ENCODE data around the gene FBXO28. TPM values are rescaled to one million over a fixed set of nuclear protein-coding genes. Genes with fewer than 3 reads are reported as not detected.
A peak's percentile ranks its signal among the peaks of the same experiment; 100 is the strongest.

The FBXO28 gene
- total RNA-seq, 2 donors from 2014 or later, result 19.7 to 23.7 TPM

GRCh38 chr1:224082146-224082545 lies 31.8 kb upstream of the FBXO28 start:
- no peak for DNase-seq
- peaks cover 6% of the 10 kb centered on the region for H3K4me1 Mint-ChIP-seq (ENCODE audit: low read depth)
- no peaks in the 10 kb centered on the region for H3K9me3 Mint-ChIP-seq
- no peak overlapping the region for H3K27ac Mint-ChIP-seq
- H3K36me3 Mint-ChIP-seq (ENCODE audit: insufficient read depth in 2 of 2), result no peaks in the 10 kb centered on the region
- H3K4me3 Mint-ChIP-seq, result no peak overlapping the region
- H3K27me3 Mint-ChIP-seq (ENCODE audit: low read depth), result peaks cover 6% of the 10 kb centered on the region
- no peak for ATAC-seq (replicated peaks in 1 of 2)

- no peak overlapping the region for H3K27ac Mint-ChIP-seq
- no peak overlapping the region for H3K4me3 Mint-ChIP-seq
- H3K4me1 Mint-ChIP-seq (ENCODE audit: low read depth), result peaks cover 6% of the 10 kb centered on the region
- DNase-seq (no peak), ATAC-seq (replicated peaks in 1 of 2) (no peak)
- no peaks in the 10 kb centered on the region for H3K9me3 Mint-ChIP-seq
- peaks cover 14% of the 10 kb centered on the region for H3K27me3 Mint-ChIP-seq (ENCODE audit: low read depth)
- no peaks in the 10 kb centered on the region for H3K36me3 Mint-ChIP-seq (ENCODE audit: insufficient read depth in 2 of 2)
These were observed 29.0 kb upstream of the FBXO28 start for GRCh38 chr1:224084867-224085266.

- Mint-ChIP-seq H3K4me1 (ENCODE audit: low read depth) (no peaks in the 10 kb centered on the region), H3K27me3 (ENCODE audit: low read depth) (peaks cover 21% of the 10 kb centered on the region), H3K4me3 (no peak overlapping the region)
These were observed 28.3 kb upstream of the FBXO28 start for GRCh38 chr1:224085421-224086108.

GRCh38 chr1:224087286-224087794 lies 26.6 kb upstream of the FBXO28 start:
- H3K4me1 Mint-ChIP-seq (ENCODE audit: low read depth), result no peaks in the 10 kb centered on the region
- no peaks in the 10 kb centered on the region for H3K9me3 Mint-ChIP-seq
- H3K27me3 Mint-ChIP-seq (ENCODE audit: low read depth), result peaks cover 22% of the 10 kb centered on the region
- H3K27ac Mint-ChIP-seq, result no peak overlapping the region
- no peak for ATAC-seq (replicated peaks in 1 of 2)
- no peaks in the 10 kb centered on the region for H3K36me3 Mint-ChIP-seq (ENCODE audit: insufficient read depth in 2 of 2)
- H3K4me3 Mint-ChIP-seq, result no peak overlapping the region
- DNase-seq, result no peak

More at GRCh38 chr1:224085421-224086108, 28.3 kb upstream of the FBXO28 start:
- Mint-ChIP-seq H3K27ac (no peak overlapping the region), H3K9me3 (no peaks in the 10 kb centered on the region), H3K36me3 (ENCODE audit: insufficient read depth in 2 of 2) (no peaks in the 10 kb centered on the region)
- ATAC-seq (replicated peaks in 1 of 2), result no peak
- DNase-seq, result no peak

DNA sequence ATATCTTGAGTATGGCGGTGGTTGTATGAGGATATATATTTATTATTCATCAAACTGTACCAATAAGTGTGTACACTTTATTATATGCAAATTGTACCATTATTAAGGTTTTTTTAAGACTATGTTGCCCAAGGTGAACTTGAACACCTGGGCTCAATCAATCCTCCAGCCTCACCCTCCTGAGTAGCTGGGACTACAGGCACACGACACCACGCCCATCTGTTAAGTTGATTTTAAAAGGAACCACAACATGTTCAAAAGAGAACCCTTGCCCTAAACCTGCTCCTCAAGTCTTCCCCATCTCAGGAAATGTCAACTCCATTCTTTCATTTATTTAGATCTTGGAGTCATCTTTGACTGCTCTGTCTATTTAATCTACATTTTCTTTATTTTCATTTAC lies 24.3 kb upstream of the FBXO28 start:
- Mint-ChIP-seq H3K4me3 (no peak overlapping the region), H3K9me3 (no peaks in the 10 kb centered on the region), H3K27me3 (ENCODE audit: low read depth) (peaks cover 22% of the 10 kb centered on the region), H3K36me3 (ENCODE audit: insufficient read depth in 2 of 2) (no peaks in the 10 kb centered on the region), H3K27ac (no peak overlapping the region), H3K4me1 (ENCODE audit: low read depth) (no peaks in the 10 kb centered on the region)
- ATAC-seq (replicated peaks in 1 of 2) (no peak), DNase-seq (no peak)

DNA sequence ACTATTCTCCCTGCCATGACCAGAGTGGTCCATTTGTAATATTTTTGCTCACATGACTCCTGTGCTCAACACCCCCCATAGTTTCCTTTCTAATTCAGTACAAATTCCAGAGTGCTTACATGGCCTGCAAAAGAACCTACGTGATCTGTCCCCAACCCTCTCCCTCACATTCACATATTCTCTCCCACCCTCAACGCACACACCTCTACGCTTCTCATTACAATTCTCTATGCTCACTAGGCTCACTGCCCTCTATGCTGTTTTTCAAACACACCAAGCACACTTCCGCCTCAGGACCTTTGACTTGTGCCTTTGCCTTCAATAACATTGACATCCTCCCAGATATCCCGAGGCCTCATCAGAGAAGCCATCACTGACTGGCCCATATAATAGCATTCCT lies 23.8 kb upstream of the FBXO28 start:
- no peak for ATAC-seq (replicated peaks in 1 of 2)
- H3K27ac Mint-ChIP-seq, result no peak overlapping the region
- H3K4me1 Mint-ChIP-seq (ENCODE audit: low read depth), result no peaks in the 10 kb centered on the region
- peaks cover 22% of the 10 kb centered on the region for H3K27me3 Mint-ChIP-seq (ENCODE audit: low read depth)
- no peaks in the 10 kb centered on the region for H3K9me3 Mint-ChIP-seq
- no peaks in the 10 kb centered on the region for H3K36me3 Mint-ChIP-seq (ENCODE audit: insufficient read depth in 2 of 2)
- H3K4me3 Mint-ChIP-seq, result no peak overlapping the region
- DNase-seq, result no peak

DNA sequence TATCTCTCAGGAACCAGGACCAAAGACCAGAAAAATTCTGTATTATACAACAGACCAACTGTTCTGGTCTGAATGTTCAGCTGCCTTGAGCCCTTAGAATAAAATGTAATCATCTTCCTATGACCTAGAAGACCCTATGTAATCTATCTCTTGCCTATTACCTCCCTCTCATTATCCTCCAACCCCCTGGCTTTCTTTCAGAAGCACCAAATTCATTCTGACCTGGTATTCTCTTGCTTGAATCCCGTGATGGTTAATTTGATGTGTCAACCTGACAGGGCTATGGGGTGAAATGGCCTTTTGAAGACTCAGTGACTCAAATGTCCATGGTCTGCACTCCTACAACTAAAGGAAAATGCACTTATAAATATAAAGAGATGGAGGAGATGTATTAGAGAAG lies 21.8 kb upstream of the FBXO28 start:
- no peak for ATAC-seq (replicated peaks in 1 of 2)
- Mint-ChIP-seq H3K36me3 (ENCODE audit: insufficient read depth in 2 of 2) (no peaks in the 10 kb centered on the region), H3K4me3 (no peak overlapping the region), H3K27ac (no peak overlapping the region), H3K9me3 (no peaks in the 10 kb centered on the region), H3K27me3 (ENCODE audit: low read depth) (peaks cover 27% of the 10 kb centered on the region), H3K4me1 (ENCODE audit: low read depth) (no peaks in the 10 kb centered on the region)
- no peak for DNase-seq

GRCh38 chr1:224092601-224093000 lies 21.3 kb upstream of the FBXO28 start:
- Mint-ChIP-seq H3K36me3 (ENCODE audit: insufficient read depth in 2 of 2) (no peaks in the 10 kb centered on the region), H3K4me1 (ENCODE audit: low read depth) (no peaks in the 10 kb centered on the region), H3K27me3 (ENCODE audit: low read depth) (peaks cover 23% of the 10 kb centered on the region), H3K27ac (no peak overlapping the region), H3K9me3 (no peaks in the 10 kb centered on the region), H3K4me3 (no peak overlapping the region)
- ATAC-seq (replicated peaks in 1 of 2) (no peak), DNase-seq (no peak)

DNA sequence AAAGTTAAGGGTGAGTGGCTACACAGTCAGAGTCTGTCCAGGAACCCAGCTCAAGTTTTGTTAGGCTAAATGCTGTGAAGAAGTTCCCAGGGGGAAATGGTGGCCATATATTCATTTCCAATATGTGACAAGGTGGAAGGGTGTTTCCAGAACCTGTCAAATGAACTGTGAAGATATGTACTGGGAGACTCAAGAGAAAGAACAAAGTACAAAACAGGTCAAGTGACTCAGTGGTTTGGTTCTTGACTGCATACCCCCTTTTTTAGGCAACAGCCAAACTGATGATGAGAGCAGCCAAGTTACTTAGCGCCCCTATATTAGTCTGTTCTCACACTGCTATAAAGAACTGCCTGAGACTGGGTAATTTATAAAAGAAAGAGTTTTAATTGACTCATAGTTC lies 18.6 kb upstream of the FBXO28 start:
- no peak overlapping the region for H3K4me3 Mint-ChIP-seq
- ATAC-seq (replicated peaks in 1 of 2), result no peak
- H3K36me3 Mint-ChIP-seq (ENCODE audit: insufficient read depth in 2 of 2), result no peaks in the 10 kb centered on the region

GRCh38 chr1:224095867-224096266 lies 18.0 kb upstream of the FBXO28 start:
- Mint-ChIP-seq H3K36me3 (ENCODE audit: insufficient read depth in 2 of 2) (no peaks in the 10 kb centered on the region), H3K4me3 (no peak overlapping the region), H3K27me3 (ENCODE audit: low read depth) (peaks cover 6% of the 10 kb centered on the region), H3K9me3 (no peaks in the 10 kb centered on the region), H3K4me1 (ENCODE audit: low read depth) (no peaks in the 10 kb centered on the region), H3K27ac (no peak overlapping the region)
- ATAC-seq (replicated peaks in 1 of 2) (no peak), DNase-seq (no peak)

More for the DNA sequence above, 18.6 kb upstream of the FBXO28 start:
- no peak overlapping the region for H3K27ac Mint-ChIP-seq
- no peaks in the 10 kb centered on the region for H3K9me3 Mint-ChIP-seq
- peaks cover 10% of the 10 kb centered on the region for H3K27me3 Mint-ChIP-seq (ENCODE audit: low read depth)
- no peak for DNase-seq
- no peaks in the 10 kb centered on the region for H3K4me1 Mint-ChIP-seq (ENCODE audit: low read depth)

DNA sequence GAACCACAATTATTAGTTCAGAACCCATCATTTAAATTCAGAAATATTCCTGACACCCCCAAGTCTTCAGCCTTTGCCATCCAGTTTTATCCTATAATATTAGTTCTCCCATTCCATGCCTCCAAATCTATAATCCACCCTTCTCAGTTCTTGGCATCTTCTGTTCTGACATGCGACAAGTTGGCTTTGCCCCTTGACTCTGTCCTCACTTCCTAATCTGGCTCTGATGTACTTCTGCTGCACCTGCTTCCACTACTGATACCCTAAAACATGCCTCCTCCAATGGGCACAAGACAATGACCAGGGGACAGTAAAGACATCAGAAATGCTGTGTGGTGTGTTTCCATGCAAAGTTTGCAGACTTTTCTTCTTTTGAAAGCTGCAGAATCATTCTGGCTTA lies 17.1 kb upstream of the FBXO28 start:
- DNase-seq, result no peak
- Mint-ChIP-seq H3K9me3 (no peaks in the 10 kb centered on the region), H3K36me3 (ENCODE audit: insufficient read depth in 2 of 2) (no peaks in the 10 kb centered on the region), H3K27me3 (ENCODE audit: low read depth) (peaks cover 6% of the 10 kb centered on the region), H3K4me3 (no peak overlapping the region), H3K4me1 (ENCODE audit: low read depth) (no peaks in the 10 kb centered on the region), H3K27ac (no peak overlapping the region)
- no peak for ATAC-seq (replicated peaks in 1 of 2)

DNA sequence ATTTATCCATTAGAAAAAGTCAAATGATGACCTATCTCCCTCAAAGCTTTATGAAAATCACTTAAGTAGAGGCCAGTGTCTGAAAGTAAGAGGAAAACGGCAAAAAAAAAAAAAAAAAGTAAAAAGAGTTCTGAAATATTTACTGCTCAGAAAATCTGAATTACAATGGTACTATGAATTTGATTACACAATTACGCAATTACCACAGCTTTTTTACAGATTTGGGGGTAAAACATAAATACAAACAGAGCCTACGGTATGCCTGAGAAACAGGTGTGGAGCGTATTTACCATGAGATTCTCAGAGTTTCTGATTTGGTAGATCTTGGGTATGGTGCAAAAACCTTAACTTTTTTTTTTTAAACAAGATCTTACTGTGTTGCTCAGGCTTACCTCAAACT lies 15.9 kb upstream of the FBXO28 start:
- H3K9me3 Mint-ChIP-seq, result no peaks in the 10 kb centered on the region
- no peak overlapping the region for H3K4me3 Mint-ChIP-seq
- no peaks in the 10 kb centered on the region for H3K4me1 Mint-ChIP-seq (ENCODE audit: low read depth)
- H3K27ac Mint-ChIP-seq, result no peak overlapping the region
- peaks cover 6% of the 10 kb centered on the region for H3K27me3 Mint-ChIP-seq (ENCODE audit: low read depth)
- no peak for DNase-seq
- no peak for ATAC-seq (replicated peaks in 1 of 2)
- no peaks in the 10 kb centered on the region for H3K36me3 Mint-ChIP-seq (ENCODE audit: insufficient read depth in 2 of 2)

DNA sequence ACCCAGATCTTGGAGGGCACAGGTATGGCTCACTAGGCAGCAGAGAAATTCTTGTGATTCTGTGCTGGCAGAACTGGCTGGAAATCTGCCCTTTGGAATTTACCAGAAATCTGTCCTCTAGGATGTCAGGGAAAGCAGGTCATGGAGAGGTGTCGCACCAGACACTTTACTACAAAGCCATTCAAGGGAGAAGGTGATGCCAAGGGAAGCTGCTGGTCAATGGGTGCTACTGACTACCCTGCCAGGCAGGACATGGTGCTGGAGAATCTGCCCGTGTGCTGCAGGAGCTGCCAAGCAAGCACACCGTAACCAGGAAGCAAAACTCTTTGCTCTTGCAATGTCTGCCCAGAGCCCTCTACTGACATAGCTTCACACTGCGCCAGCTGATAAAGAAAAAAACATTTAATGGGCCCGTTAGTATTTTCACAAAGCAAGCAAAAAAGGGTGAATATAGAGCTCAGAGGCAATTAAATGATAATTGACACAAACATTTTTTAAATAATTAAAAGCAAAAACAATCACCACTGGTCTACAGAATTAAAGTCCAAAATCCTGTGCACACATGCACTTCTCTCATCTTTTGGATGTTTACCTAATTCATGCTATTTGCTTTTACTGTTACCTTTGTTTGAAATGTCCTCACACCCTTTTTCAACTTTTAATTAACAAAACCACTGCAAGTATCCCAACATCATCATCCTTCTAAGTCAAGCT lies 7.2 kb upstream of the FBXO28 start:
- H3K36me3 Mint-ChIP-seq (ENCODE audit: insufficient read depth in 2 of 2), result no peaks in the 10 kb centered on the region
- ATAC-seq (replicated peaks in 1 of 2) (peak; percentile 54 to 69), DNase-seq (peak; percentile 6 to 19)
- peaks cover 17% of the 10 kb centered on the region for H3K27me3 Mint-ChIP-seq (ENCODE audit: low read depth)
- H3K9me3 Mint-ChIP-seq, result no peaks in the 10 kb centered on the region
- H3K4me3 Mint-ChIP-seq, result peak overlapping the region in 1 of 2 donors; percentile 22
- peaks cover 11% of the 10 kb centered on the region for H3K4me1 Mint-ChIP-seq (ENCODE audit: low read depth)
- no peak overlapping the region for H3K27ac Mint-ChIP-seq

- Mint-ChIP-seq H3K27ac (no peak overlapping the region), H3K9me3 (no peaks in the 10 kb centered on the region), H3K36me3 (ENCODE audit: insufficient read depth in 2 of 2) (no peaks in the 10 kb centered on the region), H3K4me1 (ENCODE audit: low read depth) (peaks cover 11% of the 10 kb centered on the region), H3K4me3 (no peak overlapping the region), H3K27me3 (ENCODE audit: low read depth) (peaks cover 17% of the 10 kb centered on the region)
- no peak for DNase-seq
- no peak for ATAC-seq (replicated peaks in 1 of 2)
These were observed 6.7 kb upstream of the FBXO28 start for GRCh38 chr1:224107282-224107625.

Measured in activated T-cell treated with anti-CD3 and anti-CD28 coated beads, Interleukin-2, amount 50 U/mL, for 72 hours (primary cell).